ENCODE data around the gene POU2F1. TPM values are rescaled to one million over a fixed set of nuclear protein-coding genes. Genes with fewer than 3 reads are reported as not detected.

POU2F1 gene
- total RNA-seq, 4 donors from 2014 or later = 14.0 to 45.5 (median 19.8) TPM

GRCh38 chr1:167305059-167305705 lies 84.5 kb downstream of the POU2F1 start:
- no peaks in the 10 kb centered on the region for H3K36me3 ChIP-seq
- WGBS, 2 donors = 95 to 96% methylated on average over 9 of the region's 9 CpGs

GRCh38 chr1:167305706-167306277 lies 85.1 kb downstream of the POU2F1 start:
- TF ChIP-seq POLR2A (IDR thresholded peaks at IDR 0.05) (no peak), CTCF (IDR thresholded peaks at IDR 0.05) (no peak)
- no peaks in the 10 kb centered on the region for H3K36me3 ChIP-seq
- no peaks in the 10 kb centered on the region for H3K9me3 ChIP-seq
- H3K27ac ChIP-seq = no peak overlapping the region
- no peak for DNase-seq
- no peak overlapping the region for H3K4me3 ChIP-seq (replicated peaks in 1 of 3)
- no peaks in the 10 kb centered on the region for H3K27me3 ChIP-seq
- peaks cover 0 to 6% of the 10 kb centered on the region in 2 donors for H3K4me1 ChIP-seq
- 24 to 29% methylated on average over 2 of the region's 2 CpGs for WGBS, 2 donors
- intact Hi-C loops (cut with DNase I) = no loop called here

More at GRCh38 chr1:167305059-167305705, 84.5 kb downstream of the POU2F1 start:
- no peak overlapping the region for H3K27ac ChIP-seq
- TF ChIP-seq POLR2A (IDR thresholded peaks at IDR 0.05) (no peak), CTCF (IDR thresholded peaks at IDR 0.05) (no peak)
- peaks cover 0 to 6% of the 10 kb centered on the region in 2 donors for H3K4me1 ChIP-seq
- no peak for DNase-seq
- H3K4me3 ChIP-seq (replicated peaks in 1 of 3) = no peak overlapping the region
- no peaks in the 10 kb centered on the region for H3K9me3 ChIP-seq
- intact Hi-C loops (cut with DNase I) = no loop called here
- H3K27me3 ChIP-seq = no peaks in the 10 kb centered on the region

GRCh38 chr1:167310732-167311131 lies 90.0 kb downstream of the POU2F1 start:
- H3K4me1 ChIP-seq = peaks cover 0 to 5% of the 10 kb centered on the region in 2 donors
- no peak overlapping the region for H3K4me3 ChIP-seq (replicated peaks in 1 of 3)
- no peaks in the 10 kb centered on the region for H3K27me3 ChIP-seq
- TF ChIP-seq CTCF (IDR thresholded peaks at IDR 0.05) (no peak), POLR2A (IDR thresholded peaks at IDR 0.05) (no peak)
- no peak for DNase-seq
- no peak overlapping the region for H3K27ac ChIP-seq
- intact Hi-C loops (cut with DNase I) = no loop called here
- H3K9me3 ChIP-seq = no peaks in the 10 kb centered on the region
- H3K36me3 ChIP-seq = no peaks in the 10 kb centered on the region

GRCh38 chr1:167312871-167313270 lies 92.2 kb downstream of the POU2F1 start:
- TF ChIP-seq POLR2A (IDR thresholded peaks at IDR 0.05) = no peak
- TF ChIP-seq CTCF (IDR thresholded peaks at IDR 0.05) = no peak
- Histone ChIP-seq H3K36me3 (no peaks in the 10 kb centered on the region), H3K4me1 (no peaks in the 10 kb centered on the region), H3K27ac (no peak overlapping the region), H3K4me3 (replicated peaks in 1 of 3) (no peak overlapping the region), H3K27me3 (no peaks in the 10 kb centered on the region), H3K9me3 (no peaks in the 10 kb centered on the region)
- intact Hi-C loops (cut with DNase I) = no loop called here
- 94 to 98% methylated on average over 1 of the region's 1 CpG for WGBS, 2 donors
- DNase-seq = no peak

- H3K36me3 ChIP-seq = no peaks in the 10 kb centered on the region
- no peak overlapping the region for H3K27ac ChIP-seq
- DNase-seq = no peak
- no peaks in the 10 kb centered on the region for H3K4me1 ChIP-seq
- 94 to 96% methylated on average over 3 of the region's 3 CpGs for WGBS, 2 donors
- intact Hi-C loops (cut with DNase I) = no loop called here
- no peak overlapping the region for H3K4me3 ChIP-seq (replicated peaks in 1 of 3)
- TF ChIP-seq CTCF (IDR thresholded peaks at IDR 0.05) (no peak), POLR2A (IDR thresholded peaks at IDR 0.05) (no peak)
- H3K9me3 ChIP-seq = no peaks in the 10 kb centered on the region
- H3K27me3 ChIP-seq = no peaks in the 10 kb centered on the region
These were observed 94.0 kb downstream of the POU2F1 start for GRCh38 chr1:167314671-167315070.

Measured in thyroid gland (tissue), 4 donors.